ENCODE data around the gene ERP27.
A peak's percentile ranks its signal among the peaks of the same experiment; 100 is the strongest.

The ERP27 gene

DNA sequence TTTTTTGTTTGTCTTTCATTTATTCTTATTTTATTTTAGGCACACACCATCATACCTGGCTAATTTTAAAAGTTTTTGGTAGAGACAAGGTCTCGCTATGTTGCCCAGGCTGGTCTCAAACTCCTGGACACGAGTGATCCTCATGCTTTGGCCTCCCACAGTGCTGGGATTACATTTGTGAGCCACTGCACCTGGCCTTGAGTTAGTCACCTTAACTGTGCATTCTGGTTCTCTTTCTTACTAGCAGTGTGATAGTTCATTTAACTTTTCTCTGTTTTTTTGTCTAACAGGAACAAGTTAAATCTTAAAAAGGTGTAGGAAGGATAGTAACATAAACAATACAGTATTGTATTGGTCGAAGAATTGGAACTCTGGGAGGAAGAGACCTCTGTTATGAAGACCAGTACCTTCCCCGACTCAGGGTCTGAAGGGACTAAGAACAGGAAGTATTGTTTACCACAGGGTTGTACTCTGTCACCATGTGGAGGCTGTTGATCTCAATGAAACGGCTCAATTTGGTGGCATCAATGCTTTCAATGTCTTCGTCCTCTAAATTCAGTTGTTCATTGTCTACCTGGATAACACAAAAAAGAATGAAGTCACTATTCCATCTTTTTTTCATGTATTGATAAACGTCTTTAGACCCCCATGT, 17.7 kb downstream of the ERP27 start:
- DNase-seq (ENCODE audit: low read depth), result peak; percentile 10
- TF ChIP-seq MYC (IDR thresholded peaks at IDR 0.05; ENCODE audit: low read depth, low read length) (no peak), POLR2A (IDR thresholded peaks at IDR 0.05; ENCODE audit: extremely low read depth, insufficient read length) (no peak)
- TF ChIP-seq, protein P1, sequence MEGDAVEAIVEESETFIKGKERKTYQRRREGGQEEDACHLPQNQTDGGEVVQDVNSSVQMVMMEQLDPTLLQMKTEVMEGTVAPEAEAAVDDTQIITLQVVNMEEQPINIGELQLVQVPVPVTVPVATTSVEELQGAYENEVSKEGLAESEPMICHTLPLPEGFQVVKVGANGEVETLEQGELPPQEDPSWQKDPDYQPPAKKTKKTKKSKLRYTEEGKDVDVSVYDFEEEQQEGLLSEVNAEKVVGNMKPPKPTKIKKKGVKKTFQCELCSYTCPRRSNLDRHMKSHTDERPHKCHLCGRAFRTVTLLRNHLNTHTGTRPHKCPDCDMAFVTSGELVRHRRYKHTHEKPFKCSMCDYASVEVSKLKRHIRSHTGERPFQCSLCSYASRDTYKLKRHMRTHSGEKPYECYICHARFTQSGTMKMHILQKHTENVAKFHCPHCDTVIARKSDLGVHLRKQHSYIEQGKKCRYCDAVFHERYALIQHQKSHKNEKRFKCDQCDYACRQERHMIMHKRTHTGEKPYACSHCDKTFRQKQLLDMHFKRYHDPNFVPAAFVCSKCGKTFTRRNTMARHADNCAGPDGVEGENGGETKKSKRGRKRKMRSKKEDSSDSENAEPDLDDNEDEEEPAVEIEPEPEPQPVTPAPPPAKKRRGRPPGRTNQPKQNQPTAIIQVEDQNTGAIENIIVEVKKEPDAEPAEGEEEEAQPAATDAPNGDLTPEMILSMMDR (IDR thresholded peaks at IDR 0.05; ENCODE audit: low read depth, low read length), result no peak
- TF ChIP-seq, protein P2, sequence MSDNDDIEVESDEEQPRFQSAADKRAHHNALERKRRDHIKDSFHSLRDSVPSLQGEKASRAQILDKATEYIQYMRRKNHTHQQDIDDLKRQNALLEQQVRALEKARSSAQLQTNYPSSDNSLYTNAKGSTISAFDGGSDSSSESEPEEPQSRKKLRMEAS (IDR thresholded peaks at IDR 0.05; ENCODE audit: low read depth, low read length), result no peak
- H3K4me3 ChIP-seq (ENCODE audit: low read depth, low read length), result no peak overlapping the region

DNA sequence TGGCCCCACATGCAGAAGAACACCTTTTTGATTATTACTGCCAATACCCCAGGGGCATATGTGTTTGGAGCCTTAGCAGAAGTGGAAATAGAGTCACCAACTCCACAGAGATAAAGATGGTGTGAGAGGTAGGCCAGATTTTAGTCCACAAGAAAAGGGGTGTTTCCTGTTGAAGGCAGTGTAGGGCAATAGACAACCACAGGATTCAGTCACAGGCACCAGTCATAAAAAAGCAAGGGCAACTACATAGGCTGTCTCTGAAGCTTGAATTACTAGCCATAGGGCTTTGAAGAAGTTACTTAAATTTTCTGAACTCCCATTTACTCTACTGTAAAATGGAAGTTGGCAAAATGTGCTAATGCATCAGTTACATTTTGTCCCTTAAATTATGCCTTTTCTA, 18.9 kb downstream of the ERP27 start:
- H3K4me3 ChIP-seq (ENCODE audit: low read depth, low read length), result no peak overlapping the region
- TF ChIP-seq POLR2A (IDR thresholded peaks at IDR 0.05; ENCODE audit: extremely low read depth, insufficient read length) (no peak), MYC (IDR thresholded peaks at IDR 0.05; ENCODE audit: low read depth, low read length) (no peak)
- TF ChIP-seq, protein P1 (IDR thresholded peaks at IDR 0.05; ENCODE audit: low read depth, low read length), result no peak
- TF ChIP-seq, protein P2 (IDR thresholded peaks at IDR 0.05; ENCODE audit: low read depth, low read length), result no peak
- no peak for DNase-seq (ENCODE audit: low read depth)

DNA sequence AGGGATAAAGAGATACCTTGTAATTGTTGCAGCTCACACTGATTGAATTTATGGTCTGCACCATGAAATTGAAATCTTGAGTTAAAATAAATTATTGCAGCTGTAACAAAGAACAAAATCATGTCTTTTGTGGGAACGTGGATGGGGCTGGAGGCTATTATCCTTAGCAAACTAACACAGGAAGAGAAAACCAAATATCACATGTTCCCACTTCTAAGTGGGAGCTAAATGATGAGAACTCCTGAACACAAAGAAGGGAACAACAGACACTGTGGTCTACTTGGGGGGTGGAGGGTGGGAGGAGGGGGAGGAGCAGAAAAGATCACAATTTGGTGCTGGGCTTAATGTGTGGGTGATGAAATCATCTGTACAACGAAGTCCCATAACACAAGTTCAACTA, 22.6 kb downstream of the ERP27 start:
- no peak for DNase-seq (ENCODE audit: low read depth)
- no peak overlapping the region for H3K4me3 ChIP-seq (ENCODE audit: low read depth, low read length)
- TF ChIP-seq MYC (IDR thresholded peaks at IDR 0.05; ENCODE audit: low read depth, low read length) (no peak), POLR2A (IDR thresholded peaks at IDR 0.05; ENCODE audit: extremely low read depth, insufficient read length) (no peak)
- TF ChIP-seq, protein P2 (IDR thresholded peaks at IDR 0.05; ENCODE audit: low read depth, low read length), result no peak
- TF ChIP-seq, protein P1 (IDR thresholded peaks at IDR 0.05; ENCODE audit: low read depth, low read length), result no peak

DNA sequence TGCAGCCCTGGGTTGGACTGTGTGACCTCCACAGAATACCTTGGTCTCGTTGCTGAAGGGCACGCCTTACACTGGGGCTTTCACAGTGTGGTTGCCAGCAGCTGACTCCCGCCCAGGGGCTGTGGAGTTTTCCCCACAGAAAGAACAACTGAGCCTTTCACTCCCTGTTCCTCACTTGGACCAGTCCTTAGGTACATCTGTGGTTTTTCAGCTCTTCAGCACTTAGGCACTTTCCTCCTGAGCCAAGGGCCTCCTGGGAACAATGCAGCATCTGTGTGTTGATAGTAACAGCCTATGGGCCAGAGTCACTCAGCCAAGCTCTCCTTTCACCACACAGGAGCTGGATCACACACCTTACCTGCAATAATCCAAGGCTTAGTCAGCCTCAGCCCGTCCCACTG, 25.0 kb downstream of the ERP27 start:
- H3K4me3 ChIP-seq (ENCODE audit: low read depth, low read length), result no peak overlapping the region
- no peak for DNase-seq (ENCODE audit: low read depth)
- TF ChIP-seq MYC (IDR thresholded peaks at IDR 0.05; ENCODE audit: low read depth, low read length) (no peak), POLR2A (IDR thresholded peaks at IDR 0.05; ENCODE audit: extremely low read depth, insufficient read length) (no peak)
- TF ChIP-seq, protein P2 (IDR thresholded peaks at IDR 0.05; ENCODE audit: low read depth, low read length), result no peak
- TF ChIP-seq, protein P1 (IDR thresholded peaks at IDR 0.05; ENCODE audit: low read depth, low read length), result no peak

DNA sequence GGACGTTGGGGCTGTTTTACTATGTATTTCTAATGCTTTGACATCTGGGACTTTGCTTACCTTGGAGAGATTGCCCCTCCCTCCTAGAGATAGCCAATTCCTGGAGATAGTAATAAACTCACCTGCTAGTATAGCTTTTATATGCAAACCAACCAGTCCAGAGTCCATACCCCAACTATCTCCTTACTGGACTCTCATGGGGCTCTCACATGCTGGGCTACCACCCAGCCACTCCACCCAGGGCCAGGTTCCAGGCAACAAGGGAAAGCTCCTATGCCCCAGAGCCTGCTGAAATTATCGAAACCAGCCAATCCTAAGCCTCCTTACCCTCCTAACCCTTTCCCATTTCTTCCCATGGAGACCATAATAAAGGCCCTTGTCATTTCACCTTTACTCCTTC, 27.2 kb downstream of the ERP27 start:
- H3K4me3 ChIP-seq (ENCODE audit: low read depth, low read length), result no peak overlapping the region
- TF ChIP-seq, protein P1 (IDR thresholded peaks at IDR 0.05; ENCODE audit: low read depth, low read length), result no peak
- TF ChIP-seq POLR2A (IDR thresholded peaks at IDR 0.05; ENCODE audit: extremely low read depth, insufficient read length) (no peak), MYC (IDR thresholded peaks at IDR 0.05; ENCODE audit: low read depth, low read length) (no peak)
- TF ChIP-seq, protein P2 (IDR thresholded peaks at IDR 0.05; ENCODE audit: low read depth, low read length), result no peak
- DNase-seq (ENCODE audit: low read depth), result no peak
